VCaP (cell line): Measurements from ENCODE around the gene CACNG7.

Experiments
- H3K27ac ChIP-seq: fragments of 450-650 bp; 2 replicates; pipeline ENCODE4 v1.5.1; 2017
- TF ChIP-seq, protein P1 (sequence below): fragments of 450-650 bp; conservative IDR thresholded peaks from 2 replicates; pipeline ENCODE4 v1.5.1; 2017; ENCODE audit warnings: mild to moderate bottlenecking, moderate library complexity

Gene CACNG7

GRCh38 chr19:53874606-53874990 is 34.5 kb upstream of the CACNG7 start:
- no peak overlapping the region for H3K27ac ChIP-seq
- TF ChIP-seq, protein P1, sequence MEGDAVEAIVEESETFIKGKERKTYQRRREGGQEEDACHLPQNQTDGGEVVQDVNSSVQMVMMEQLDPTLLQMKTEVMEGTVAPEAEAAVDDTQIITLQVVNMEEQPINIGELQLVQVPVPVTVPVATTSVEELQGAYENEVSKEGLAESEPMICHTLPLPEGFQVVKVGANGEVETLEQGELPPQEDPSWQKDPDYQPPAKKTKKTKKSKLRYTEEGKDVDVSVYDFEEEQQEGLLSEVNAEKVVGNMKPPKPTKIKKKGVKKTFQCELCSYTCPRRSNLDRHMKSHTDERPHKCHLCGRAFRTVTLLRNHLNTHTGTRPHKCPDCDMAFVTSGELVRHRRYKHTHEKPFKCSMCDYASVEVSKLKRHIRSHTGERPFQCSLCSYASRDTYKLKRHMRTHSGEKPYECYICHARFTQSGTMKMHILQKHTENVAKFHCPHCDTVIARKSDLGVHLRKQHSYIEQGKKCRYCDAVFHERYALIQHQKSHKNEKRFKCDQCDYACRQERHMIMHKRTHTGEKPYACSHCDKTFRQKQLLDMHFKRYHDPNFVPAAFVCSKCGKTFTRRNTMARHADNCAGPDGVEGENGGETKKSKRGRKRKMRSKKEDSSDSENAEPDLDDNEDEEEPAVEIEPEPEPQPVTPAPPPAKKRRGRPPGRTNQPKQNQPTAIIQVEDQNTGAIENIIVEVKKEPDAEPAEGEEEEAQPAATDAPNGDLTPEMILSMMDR, result no peak

DNA sequence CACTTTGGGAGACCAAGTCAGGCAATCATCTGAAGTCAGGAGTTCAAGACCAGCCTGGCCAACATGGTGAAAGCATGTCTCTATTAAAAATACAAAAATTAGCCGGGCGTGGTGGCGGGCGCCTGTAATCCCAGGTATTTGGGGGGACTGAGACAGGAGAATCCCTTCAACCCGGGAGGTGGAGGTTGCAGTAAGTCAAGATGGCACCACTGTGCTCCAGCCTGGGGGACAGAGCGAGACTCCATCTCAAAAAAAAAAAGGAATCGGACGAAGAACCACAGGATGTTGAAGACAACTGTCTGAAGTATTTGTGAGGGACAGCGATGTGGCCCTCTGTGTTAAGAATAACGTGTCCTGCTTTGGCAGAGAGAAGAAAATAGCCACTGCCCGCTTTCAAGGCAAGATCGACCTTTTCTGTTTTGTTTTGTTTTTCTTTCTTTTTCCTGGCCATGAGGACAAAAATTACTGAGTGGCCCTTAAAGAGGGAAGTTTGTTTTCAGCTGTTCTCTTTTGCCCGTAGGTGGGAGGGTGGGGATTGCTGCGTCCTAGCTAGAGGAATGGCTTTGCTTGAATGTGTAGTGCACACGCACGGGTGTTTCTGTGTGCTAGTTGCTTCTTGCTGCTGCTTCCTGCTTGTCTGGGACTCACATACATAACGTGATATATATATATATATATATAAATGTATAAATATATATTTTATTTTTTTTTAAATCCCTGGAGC is 33.3 kb upstream of the CACNG7 start:
- TF ChIP-seq, protein P1, result no peak

DNA sequence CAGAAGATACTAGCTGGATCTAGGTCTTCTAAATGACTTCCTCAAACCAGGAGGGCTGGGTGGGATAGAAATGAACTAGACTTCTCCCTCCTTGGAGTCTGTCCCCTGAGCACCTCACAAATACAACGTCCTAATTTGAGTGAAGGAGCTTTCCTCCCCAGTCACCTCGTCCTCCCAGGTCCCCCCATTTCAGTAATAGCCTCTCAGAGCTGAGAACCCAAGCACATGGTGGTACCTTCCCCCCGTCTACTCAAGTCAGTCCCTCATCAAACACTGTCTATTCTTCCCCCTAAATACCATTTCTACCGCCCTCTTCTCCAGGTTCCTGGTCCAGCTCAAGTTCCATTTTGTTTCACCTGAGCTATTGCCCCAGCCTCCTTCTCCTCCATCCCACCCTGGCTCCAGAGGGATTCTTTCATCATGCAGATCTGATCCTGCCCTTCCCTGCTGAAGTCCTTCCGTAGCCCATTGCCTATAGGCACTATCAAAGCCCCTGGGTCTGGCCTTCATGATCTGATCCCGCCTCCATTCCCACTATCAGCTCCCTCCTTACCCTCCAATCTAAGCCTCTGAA is 32.3 kb upstream of the CACNG7 start:
- TF ChIP-seq, protein P1, result no peak
- no peak overlapping the region for H3K27ac ChIP-seq

More for the DNA sequence above, 33.3 kb upstream of the CACNG7 start:
- no peak overlapping the region for H3K27ac ChIP-seq

- H3K27ac ChIP-seq, result no peak overlapping the region
- TF ChIP-seq, protein P1, result no peak
Observed at GRCh38 chr19:53877361-53877766, 31.7 kb upstream of the CACNG7 start.

DNA sequence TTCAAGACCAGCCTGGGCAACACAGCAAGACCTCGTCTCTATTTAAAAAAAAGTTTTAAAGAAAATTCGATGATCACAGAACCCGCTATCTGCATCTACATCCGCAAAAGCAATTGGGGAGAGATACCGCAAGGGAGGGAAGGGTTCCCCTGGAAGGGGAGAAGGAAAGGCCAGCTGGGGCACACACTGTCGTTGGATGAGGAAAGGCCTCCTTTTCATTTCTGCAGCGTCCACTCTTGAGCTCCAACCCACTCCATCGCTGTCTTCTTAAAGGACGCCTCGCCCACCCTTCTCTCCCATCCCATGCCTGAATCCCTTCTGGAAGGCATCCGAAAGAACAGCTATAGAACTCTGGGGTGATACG is 30.3 kb upstream of the CACNG7 start:
- peak overlapping the region; percentile 62; the same call in 1 of the 2 replicates for H3K27ac ChIP-seq
- TF ChIP-seq, protein P1, result no peak

DNA sequence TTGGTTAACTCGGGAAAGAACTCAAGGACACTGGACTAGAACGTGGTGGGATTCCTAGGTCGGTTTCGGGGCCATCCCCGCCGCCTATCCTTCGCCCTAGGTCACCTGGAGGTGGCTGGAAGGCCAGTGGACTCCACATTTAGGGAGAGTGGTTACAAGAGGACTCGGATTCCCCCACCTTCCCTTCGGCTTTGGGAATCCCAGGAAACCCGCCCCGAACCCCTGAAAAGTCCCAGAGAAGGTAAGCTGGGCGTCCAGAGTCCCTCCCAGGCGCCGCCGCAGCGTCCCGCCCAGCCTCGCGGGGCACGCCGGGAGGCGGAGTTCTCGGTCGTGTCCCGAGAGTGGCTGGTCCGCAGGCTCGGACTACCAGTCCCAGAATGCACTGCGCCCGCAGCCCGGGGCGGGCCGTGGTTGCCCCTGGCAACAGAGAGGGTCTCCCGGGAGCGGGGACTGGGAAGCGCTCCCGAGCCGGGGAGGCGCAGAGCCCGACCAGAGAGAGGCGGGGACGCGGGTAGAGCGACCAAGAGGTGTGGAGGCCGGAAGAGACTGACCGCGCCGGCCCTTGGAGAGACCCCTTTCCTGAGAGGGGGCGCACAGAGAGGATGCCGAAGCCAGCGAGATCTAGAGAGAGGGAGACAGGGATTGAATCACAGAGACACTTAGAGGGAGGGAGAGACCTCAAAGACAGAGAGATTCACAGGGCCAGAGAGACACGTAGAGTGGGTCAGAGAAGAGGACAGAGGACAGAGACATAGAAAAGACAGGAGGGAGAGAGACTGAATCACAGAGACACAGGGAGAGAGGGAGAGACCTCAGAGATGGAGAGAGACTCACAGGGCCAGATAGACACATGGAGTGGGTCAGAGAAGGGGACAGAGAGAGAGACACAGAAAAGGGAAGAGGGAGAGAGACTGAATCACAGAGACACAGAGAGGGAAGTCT is 29.7 kb upstream of the CACNG7 start:
- TF ChIP-seq, protein P1, result no peak
- H3K27ac ChIP-seq, result peak overlapping the region; percentile 62; the same call in 1 of the 2 replicates
